Sigmoid colon (tissue), 3 donors: ENCODE results near the gene PRSS56.

ENCODE experiments used
- POLR2A ChIP-seq, 2 donors: fragments of 450-650 bp; IDR thresholded peaks; one replicate each; pipeline ENCODE4 v1.6.1; 2016; ENCODE audit warnings: antibody characterized with exemption in 2 of 2, mild to moderate bottlenecking in 2 of 2, moderate library complexity in 2 of 2
- TF ChIP-seq, protein P1 (sequence below), 4 experiments: fragments of 450-650 bp in 3 of 4; fragments of 200-600 bp in 1 of 4; IDR thresholded peaks; one replicate each; pipeline ENCODE4 v1.5.1; 2016 to 2019; ENCODE audit warnings: antibody characterized with exemption in 4 of 4, mild to moderate bottlenecking in 3 of 4, moderate library complexity in 2 of 4

DNA sequence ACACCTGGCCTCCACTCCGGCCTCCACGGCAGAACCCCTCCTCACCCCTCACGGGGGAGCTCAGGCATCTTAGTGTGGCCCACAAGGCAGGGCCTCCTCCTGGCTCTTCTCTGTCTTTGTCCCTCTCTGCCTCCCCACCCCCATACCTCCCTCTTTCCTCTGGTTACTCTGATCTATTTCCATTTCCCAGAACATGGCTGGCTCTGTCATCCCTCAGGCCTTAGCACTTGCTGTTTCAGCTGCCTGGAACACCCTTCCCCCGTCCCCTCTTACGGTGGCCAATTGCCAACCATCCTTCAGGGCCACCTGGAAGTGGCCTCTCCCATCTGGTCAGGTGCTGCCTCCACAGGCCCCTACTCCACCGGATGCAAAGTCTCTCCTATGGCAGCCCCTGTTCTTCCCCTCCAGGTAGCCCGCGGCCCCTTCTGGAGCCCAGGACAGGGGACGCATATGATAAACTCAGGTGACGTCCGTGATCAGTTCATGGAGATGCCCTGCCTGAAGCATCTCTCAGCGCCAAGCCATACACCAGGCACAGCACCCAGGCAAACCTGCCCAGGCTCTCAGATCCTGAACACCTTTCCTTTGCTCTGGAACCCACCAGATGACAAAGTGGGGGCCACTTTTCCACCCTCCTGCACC, 28.9 kb upstream of the PRSS56 start:
- no peak for TF ChIP-seq POLR2A (IDR thresholded peaks at IDR 0.05)
- TF ChIP-seq, protein P1, sequence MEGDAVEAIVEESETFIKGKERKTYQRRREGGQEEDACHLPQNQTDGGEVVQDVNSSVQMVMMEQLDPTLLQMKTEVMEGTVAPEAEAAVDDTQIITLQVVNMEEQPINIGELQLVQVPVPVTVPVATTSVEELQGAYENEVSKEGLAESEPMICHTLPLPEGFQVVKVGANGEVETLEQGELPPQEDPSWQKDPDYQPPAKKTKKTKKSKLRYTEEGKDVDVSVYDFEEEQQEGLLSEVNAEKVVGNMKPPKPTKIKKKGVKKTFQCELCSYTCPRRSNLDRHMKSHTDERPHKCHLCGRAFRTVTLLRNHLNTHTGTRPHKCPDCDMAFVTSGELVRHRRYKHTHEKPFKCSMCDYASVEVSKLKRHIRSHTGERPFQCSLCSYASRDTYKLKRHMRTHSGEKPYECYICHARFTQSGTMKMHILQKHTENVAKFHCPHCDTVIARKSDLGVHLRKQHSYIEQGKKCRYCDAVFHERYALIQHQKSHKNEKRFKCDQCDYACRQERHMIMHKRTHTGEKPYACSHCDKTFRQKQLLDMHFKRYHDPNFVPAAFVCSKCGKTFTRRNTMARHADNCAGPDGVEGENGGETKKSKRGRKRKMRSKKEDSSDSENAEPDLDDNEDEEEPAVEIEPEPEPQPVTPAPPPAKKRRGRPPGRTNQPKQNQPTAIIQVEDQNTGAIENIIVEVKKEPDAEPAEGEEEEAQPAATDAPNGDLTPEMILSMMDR (IDR thresholded peaks at IDR 0.05), result no peak
